ENCODE data around the gene ALPK1.

ALPK1 gene

GRCh38 chr4:112377171-112377570, 80.0 kb downstream of the ALPK1 start:
- DNase-seq (ENCODE audit: extremely low read depth in 1 of 2, low read depth in 1 of 2), result no peak

DNA sequence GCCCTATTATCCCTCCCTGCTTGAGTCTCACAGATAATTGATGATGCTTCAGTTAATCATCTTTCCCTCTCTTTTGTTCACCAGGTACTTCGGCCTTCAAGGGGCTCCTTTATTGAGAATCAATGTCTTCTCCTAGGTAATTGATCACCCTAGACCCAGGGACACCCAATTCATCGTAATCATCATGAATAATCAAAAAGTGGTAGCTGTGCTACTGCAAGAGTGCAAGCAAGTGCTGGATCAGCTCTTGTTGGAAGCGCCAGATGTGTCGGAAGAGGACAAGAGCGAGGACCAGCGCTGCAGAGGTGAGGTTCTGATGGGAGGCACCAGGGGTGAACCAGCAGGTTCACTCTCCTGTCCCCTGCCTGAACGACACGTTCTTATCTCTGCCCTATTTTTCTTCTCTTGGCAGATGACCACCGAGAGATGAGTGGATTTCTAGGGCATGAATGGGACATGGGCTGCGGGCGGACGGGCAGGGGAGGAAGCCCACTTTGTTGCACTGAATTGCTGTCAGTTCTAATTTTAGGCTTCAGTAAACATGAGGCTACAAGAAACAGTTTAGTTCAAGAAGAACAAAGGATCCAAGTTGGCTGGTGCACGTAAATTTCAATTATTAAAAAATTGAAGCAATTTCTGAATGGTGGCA, 80.5 kb downstream of the ALPK1 start:
- no peak for DNase-seq (ENCODE audit: extremely low read depth in 1 of 2, low read depth in 1 of 2)

GRCh38 chr4:112378243-112378620, 81.1 kb downstream of the ALPK1 start:
- no peak for DNase-seq (ENCODE audit: extremely low read depth in 1 of 2, low read depth in 1 of 2)

DNA sequence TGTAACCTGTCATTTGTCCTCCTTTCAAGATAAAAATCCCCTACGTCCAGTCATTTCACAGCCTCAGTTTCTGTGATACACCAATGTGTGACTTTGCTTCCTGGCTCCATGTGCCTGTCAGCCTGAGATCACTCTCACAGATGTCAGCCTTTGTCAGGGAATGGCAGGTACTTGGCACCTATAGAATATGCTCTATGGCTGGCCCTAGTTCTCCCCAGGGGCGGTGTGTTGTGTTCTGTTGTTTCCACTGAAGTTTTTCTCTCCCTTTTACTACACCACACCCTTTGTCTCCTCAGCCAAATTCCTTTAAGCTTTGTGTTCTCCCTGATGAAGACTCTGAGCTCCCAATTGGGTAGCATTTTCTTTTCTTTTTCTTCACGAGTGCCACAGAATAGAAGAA, 81.7 kb downstream of the ALPK1 start:
- DNase-seq (ENCODE audit: extremely low read depth in 1 of 2, low read depth in 1 of 2), result no peak

- no peak for DNase-seq (ENCODE audit: extremely low read depth in 1 of 2, low read depth in 1 of 2)
Measured at GRCh38 chr4:112379306-112379705, 82.1 kb downstream of the ALPK1 start.

DNA sequence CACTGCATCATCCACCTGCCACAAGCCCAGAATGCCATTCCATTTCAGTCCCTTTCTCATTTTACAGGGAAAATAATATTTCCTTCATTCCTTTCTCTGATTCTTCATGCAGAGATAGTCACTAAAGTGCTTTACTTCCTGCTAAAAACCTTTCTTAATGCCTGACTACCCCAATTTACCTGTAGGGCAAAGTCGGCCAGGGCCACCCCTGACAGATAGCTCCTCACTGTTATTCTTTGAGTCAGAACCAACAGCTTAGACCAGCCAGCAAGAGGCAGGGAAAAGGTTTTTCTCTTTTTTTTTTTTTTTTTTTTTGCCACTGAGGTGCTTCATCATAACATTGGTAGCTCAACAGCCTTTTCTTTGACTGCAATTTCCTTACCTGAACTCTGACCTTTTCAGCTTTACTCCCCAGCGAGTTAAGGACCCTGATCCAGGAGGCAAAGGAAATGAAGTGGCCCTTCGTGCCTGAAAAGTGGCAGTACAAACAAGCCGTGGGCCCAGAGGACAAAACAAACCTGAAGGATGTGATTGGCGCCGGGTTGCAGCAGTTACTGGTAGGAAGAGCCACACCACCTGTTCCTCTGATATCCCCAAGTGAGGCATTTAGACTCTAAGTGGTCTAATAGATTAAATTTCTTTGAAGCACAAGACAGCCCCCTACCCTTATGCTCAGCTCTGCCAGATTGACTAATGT, 85.0 kb downstream of the ALPK1 start:
- DNase-seq (ENCODE audit: extremely low read depth in 1 of 2, low read depth in 1 of 2), result no peak

DNA sequence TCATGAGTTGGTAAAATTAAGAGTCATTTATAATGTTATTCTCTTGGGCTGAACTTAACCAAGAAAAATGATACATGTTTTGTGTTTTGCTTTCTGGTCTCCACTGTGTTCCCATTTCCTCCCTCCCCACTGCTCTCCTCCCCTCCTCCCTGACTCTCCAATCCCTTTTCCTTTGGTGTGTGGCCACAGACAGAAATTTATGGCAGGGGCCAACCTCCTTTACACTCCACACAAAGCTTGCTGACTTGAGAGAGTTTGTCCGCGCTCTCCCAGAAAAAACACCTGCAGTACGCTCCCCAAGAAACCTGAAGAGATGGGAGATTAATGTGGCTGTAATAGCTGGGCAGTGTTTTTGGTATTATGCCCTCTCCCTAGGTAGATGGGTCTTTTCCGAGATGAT, 88.9 kb downstream of the ALPK1 start:
- DNase-seq (ENCODE audit: extremely low read depth in 1 of 2, low read depth in 1 of 2), result no peak

DNA sequence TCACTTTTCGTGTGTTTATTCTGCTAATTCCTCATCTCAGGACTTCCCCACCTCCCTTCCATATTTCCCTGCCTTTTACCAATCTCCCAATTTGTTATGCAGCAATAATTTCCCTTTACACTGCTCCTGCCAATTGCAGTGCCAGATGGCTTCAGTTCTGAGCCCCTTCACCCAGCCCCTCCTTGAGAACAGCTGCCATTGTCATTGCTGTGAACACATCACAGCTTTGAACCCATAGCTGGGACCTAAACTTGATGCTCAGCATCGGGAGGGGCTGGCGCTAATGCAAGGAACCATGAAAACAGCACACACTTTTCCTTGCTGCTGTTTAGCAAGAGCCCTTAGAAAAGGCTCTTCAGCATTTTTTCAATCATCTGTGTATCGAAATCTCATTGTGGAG, 104.9 kb downstream of the ALPK1 start:
- no peak for DNase-seq (ENCODE audit: extremely low read depth in 1 of 2, low read depth in 1 of 2)

- no peak for DNase-seq (ENCODE audit: extremely low read depth in 1 of 2, low read depth in 1 of 2)
Measured at GRCh38 chr4:112403101-112403945, 106.2 kb downstream of the ALPK1 start.

DNA sequence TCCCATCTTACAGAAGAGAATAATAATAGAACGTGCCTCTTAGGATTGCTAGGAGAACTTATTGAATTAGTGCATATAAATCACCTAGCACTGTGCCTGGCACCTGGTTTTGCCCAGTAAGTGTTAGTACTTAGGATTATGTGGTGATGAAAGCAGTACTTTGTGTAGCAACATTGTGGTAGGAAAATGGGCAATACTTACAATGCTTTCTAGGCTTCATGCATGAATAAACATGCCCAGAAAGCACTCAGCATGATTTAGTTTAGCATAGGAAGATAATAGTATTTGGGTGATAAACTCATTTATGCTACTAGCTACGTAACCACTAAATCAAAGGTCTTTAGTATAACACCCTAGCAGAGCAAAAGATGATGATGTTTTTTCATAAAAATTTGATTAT, 113.2 kb downstream of the ALPK1 start:
- no peak for DNase-seq (ENCODE audit: extremely low read depth in 1 of 2, low read depth in 1 of 2)

DNA sequence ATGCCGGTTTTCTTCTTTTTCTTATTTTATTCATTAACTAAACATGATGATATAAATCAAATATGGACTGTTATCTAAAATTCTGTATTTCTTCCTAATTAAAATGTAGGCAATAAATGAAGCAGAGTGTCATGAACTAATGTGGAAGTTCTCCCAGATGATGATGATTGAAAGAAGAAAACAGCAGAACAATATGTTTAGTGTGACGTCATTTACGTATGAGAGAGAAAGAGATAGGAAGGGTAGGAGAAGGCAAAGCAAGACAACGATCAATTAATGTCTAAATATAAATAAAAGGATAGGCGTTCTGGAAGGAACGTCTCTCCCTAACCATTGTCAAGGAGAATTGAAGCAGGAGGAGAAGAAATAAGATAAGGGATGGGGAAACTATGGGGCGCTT, 113.6 kb downstream of the ALPK1 start:
- DNase-seq (ENCODE audit: extremely low read depth in 1 of 2, low read depth in 1 of 2), result no peak

DNA sequence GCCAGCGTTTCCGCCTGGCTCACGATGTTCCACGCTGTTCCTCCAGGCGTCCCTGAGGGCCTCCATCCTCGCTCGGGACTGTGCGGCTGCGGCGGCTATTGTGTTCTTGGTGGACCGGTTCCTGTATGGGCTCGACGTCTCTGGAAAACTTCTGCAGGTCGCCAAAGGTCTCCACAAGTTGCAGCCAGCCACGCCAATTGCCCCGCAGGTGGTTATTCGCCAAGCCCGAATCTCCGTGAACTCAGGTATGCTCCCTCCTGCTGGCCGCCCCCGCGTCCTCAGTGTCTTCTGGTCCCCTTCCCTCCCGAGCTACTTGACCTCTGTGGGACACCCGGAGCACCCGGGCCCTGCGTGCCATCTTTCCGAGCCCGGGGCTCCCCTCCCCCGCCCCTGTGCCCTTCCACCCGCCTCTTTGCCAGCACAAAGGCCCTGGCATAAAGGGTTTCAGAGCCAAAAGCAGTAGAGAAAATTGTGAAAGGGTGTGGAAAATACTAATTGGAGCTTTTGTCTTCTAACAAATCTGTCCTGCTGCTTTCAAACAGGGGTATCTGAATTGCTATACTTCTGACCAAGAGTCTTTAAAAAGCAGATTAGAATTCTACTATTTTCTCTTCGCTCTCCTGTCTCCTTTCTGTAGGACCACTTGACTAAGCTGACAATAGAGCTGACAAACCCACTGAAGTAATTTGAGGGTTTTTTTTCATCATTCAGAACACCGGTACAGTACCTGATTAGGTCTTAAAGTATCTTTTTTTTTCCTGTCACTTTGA, 114.8 kb downstream of the ALPK1 start:
- DNase-seq (ENCODE audit: extremely low read depth in 1 of 2, low read depth in 1 of 2), result no peak

GRCh38 chr4:112416464-112416863, 119.3 kb downstream of the ALPK1 start:
- no peak for DNase-seq (ENCODE audit: extremely low read depth in 1 of 2, low read depth in 1 of 2)

GRCh38 chr4:112418092-112418491, 120.9 kb downstream of the ALPK1 start:
- DNase-seq (ENCODE audit: extremely low read depth in 1 of 2, low read depth in 1 of 2), result no peak

DNA sequence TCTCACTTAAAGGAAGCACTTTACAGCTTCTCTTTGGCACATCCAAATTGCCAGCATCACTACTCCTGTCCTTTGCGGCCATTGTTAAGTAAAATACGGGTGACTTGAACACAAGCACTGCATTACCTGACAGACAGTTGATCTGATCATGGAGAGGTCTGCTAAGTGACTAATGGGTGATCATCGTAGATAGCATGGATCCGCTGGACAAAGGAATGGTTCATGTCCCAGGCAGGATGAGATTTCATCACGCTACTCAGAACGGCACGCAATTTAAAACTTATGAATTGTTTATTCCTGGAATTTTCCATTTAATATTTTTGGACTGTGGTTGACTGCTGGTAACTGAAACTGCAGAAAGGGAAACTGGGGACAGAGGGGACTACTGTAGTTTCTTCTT, 124.7 kb downstream of the ALPK1 start:
- no peak for DNase-seq (ENCODE audit: extremely low read depth in 1 of 2, low read depth in 1 of 2)

DNA sequence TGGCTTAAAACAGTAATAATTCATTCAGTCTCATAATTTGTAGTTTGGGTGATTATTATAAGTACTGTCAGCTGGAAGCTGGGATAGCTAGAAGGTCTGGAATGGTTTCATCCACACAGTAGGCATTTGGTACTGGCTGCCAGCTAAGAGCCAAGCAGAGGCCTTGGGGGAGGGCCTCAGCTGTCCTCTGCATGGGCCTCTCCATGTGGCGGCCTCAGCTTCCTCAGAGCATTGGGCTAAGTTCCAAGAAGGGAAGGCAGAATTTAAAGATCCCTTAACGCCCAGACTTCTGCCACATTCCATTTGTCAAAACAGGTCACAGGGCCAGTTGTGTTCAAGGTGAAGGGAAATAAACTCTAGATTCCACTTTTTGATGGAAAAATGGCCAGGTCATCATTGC, 125.5 kb downstream of the ALPK1 start:
- no peak for DNase-seq (ENCODE audit: extremely low read depth in 1 of 2, low read depth in 1 of 2)

- DNase-seq (ENCODE audit: extremely low read depth in 1 of 2, low read depth in 1 of 2), result no peak
Measured at GRCh38 chr4:112423591-112423990, 126.4 kb downstream of the ALPK1 start.

DNA sequence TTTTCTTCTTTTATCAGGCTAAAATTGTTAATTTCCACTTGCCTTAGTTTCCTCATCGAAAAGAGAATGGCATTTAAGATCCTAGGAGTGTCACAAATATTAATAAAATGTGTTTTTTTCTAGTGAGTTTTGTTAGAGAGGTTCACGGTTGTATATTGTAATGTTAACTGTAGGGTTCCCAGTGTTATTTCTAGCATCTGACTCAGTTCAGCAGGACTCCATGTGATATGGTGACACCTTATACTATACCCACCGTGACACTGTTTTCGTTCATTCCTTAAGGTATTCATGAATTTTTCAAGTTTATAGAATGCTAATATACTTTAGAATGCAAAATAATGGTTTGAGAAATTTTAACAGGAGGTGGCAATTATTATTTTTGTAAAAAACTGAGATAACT, 128.7 kb downstream of the ALPK1 start:
- DNase-seq (ENCODE audit: extremely low read depth in 1 of 2, low read depth in 1 of 2), result no peak

- DNase-seq (ENCODE audit: extremely low read depth in 1 of 2, low read depth in 1 of 2), result no peak
Measured at GRCh38 chr4:112426416-112426815, 129.2 kb downstream of the ALPK1 start.

- no peak for DNase-seq (ENCODE audit: extremely low read depth in 1 of 2, low read depth in 1 of 2)
Measured at GRCh38 chr4:112431158-112431557, 134.0 kb downstream of the ALPK1 start.

GRCh38 chr4:112436987-112437386, 139.8 kb downstream of the ALPK1 start:
- DNase-seq (ENCODE audit: extremely low read depth in 1 of 2, low read depth in 1 of 2), result no peak

All from stimulated activated CD8-positive, alpha-beta memory T cell treated with anti-CD3 and anti-CD28 coated beads, Interleukin-7, amount 100 ng/mL, for 48 hours (primary cell).